ENCODE measurements around the gene TNFAIP8L3.

Gene TNFAIP8L3

GRCh38 chr15:51114437-51115119 lies 19.9 kb upstream of the TNFAIP8L3 start:
- DNase-seq: no peak

DNA sequence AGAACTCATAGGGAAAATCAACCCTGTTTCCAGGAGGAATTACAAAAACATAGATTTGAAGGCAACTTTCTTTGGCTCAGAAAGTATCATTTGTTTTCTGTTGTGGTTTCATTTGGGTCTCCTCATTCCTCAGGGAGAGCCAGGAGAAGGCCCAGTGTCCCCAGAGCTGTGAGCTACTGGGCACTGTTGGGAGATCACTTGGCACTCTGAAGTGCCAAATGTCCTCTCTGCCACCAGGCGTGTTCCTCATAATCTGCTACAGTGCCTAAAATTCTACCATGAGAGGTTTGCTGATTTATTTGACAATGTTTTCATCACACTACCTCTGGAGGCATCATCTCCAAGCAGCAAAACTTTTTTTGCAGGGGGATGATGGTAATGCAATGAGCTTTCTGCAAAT lies 17.4 kb upstream of the TNFAIP8L3 start:
- DNase-seq: no peak

GRCh38 chr15:51111061-51111460 lies 16.4 kb upstream of the TNFAIP8L3 start:
- DNase-seq: no peak

- no peak for DNase-seq
Observed at GRCh38 chr15:51110171-51110570, 15.5 kb upstream of the TNFAIP8L3 start.

DNA sequence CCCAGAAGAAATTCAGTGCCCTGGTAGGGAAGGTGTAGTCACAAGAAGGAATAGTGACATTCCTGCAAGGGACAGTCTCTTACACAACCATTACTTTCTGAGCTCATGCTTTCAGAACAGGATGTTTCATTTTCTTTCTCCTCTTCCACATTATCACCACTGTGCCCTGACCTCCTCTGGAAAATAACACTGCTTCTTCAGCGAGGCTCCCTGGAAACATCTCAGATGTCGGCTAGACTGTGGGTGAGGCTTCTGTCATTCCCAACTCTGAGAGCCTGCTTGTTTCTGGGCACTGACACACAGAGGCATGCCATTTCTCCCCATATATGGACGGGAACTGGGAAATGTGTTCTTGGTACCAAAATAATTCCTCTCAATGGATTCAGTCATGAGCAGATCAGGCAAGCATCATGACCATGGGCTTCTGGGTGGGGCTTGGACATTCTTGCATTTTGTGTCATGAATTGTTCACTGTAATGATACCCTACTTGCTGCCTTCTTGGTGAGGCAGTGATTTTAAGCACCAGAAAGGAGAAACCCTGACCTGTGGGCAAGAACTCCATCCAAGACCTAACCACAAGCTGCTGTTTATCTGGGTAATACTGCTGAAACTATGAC lies 14.3 kb upstream of the TNFAIP8L3 start:
- no peak for DNase-seq

- no peak for DNase-seq
Observed at GRCh38 chr15:51107612-51108011, 12.9 kb upstream of the TNFAIP8L3 start.

DNA sequence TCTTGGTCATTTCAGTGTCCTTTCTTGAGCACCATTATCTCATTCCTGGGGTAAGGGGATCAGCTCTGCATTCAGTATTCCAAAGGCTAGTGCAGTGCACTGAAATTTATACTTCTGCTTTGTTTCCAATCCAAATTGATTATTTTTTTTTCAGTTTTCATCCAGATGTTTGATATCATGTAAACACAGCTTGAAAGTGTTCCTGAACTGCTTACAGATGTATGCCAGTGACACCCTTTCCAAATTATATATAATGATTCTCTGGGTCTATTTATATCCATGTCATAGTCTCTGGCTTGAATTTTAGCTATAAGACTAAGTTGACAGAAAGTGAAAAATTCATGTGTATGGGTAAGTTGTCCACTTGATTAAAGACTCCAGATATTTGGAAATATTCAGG lies 11.8 kb upstream of the TNFAIP8L3 start:
- DNase-seq: no peak

DNA sequence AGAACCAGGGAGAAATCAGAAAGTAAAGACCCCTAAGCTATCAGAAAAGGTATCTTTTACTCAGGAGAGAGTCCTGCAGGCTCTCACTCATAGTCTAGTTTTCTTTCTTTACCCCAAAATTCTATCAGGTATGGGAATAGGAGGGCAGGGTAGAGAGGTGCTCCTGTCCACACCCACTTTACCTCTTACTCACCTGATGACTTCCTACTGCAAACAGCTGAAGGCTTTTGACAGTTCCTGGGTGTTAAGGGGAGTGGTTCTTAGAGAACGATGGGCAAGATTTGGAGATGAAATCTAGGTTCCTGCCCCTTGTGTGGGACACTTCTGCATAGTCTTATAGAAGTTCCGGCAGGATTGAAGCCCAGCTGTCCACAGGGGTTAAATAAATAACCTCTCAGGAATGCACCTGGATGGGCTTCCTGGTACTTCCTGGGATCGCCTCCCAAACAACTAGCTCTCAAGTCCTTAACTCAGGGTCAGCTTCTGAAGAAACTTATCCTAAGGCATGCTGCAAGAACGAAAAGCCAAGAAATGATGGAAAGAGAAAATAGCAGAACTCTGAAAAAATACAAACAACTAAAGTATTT lies 10.8 kb upstream of the TNFAIP8L3 start:
- DNase-seq: no peak

GRCh38 chr15:51104512-51104911 lies 9.8 kb upstream of the TNFAIP8L3 start:
- no peak for DNase-seq

DNA sequence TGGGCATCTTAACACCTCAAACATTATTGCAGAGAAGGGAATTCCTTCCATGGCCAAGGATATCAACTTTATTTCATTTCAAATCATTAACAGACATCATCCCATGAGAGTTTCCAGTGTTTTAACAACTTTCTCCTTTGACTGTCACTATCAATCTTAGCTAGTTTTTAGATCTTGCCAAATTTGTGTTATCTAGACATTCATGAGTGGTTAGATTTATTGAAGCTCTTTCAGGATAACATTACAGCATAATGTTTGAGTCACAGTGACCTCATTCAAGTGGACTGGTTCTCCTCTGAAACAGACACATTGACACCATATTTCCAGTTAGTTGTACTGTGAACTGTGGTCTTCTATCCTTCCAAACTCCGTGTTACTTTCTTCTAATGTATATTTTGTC lies 8.6 kb upstream of the TNFAIP8L3 start:
- no peak for DNase-seq

GRCh38 chr15:51100785-51101489 lies 6.2 kb upstream of the TNFAIP8L3 start:
- DNase-seq: no peak

DNA sequence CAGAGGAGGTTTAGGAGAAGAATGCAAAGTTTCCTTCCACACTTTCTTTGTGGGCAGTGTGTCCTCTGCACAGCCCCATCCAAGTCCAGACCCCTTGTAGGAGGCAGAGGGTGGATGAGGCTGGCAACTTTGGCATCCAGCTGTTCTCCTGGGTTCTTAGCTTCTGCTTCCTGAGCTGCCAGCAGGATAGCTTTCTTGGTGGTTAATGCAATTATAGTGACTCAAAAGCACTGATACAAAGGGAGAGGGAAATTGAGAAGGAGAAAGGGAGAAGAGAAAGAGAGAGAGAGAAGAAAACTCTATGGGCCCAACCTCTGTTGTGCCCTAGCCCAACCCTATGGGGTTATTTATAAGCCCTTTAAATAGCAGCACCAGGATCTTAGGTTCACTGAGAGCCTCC lies 4.5 kb upstream of the TNFAIP8L3 start:
- DNase-seq: no peak

DNA sequence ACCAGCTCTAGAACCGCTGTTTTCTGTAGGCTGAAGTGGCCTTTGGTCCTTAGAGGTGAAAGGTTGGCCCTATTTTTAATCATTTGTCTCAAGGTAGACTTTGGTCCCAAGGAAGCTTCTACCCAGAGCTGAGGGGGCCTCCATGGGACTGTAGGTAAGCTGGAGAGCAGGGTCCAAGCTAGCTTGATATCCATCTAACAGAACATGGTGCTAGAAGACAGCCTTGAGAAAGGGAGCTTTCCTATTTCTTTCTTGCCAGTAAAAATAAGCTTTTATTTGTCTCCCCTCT lies 3.6 kb upstream of the TNFAIP8L3 start:
- no peak for DNase-seq

GRCh38 chr15:51097553-51098330 lies 3.0 kb upstream of the TNFAIP8L3 start:
- DNase-seq: no peak

GRCh38 chr15:51096976-51097375 lies 2.3 kb upstream of the TNFAIP8L3 start:
- no peak for DNase-seq

DNA sequence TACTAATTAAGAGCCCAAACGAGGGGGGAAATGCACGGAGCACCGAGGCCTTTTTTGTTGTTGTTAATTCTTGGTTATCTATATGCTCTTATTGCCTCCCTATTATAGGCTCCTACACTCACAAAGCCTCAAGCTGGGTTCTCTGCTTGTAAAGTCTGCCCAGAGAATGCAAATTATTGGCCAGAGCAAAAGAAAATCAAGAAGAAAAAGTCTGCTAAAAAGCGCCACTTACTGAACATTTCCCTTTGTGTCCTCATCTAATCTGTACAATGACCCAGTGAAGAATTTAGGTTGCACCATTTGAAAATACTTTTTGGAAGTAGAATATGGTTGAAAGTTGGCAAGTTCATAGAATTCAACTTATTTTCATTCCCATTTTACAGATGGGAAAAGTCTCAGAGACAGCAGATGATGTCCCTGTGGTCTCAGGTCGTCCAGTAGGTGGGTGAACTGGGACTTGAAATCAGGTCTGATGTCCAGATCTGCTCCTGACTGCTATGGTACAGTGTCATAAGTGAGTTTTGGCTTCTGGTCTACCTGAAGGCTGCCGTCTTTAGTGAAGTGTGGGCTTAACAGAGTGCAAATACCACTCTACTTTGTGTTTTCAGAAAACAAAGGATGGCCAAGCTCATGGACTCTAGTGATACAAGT lies 1.1 kb upstream of the TNFAIP8L3 start:
- no peak for DNase-seq

GRCh38 chr15:51093839-51094605 lies 684 bp downstream of the TNFAIP8L3 start:
- DNase-seq: no peak

GRCh38 chr15:51093488-51093838 lies 1.2 kb downstream of the TNFAIP8L3 start:
- no peak for DNase-seq

GRCh38 chr15:51092480-51093040 lies 2.1 kb downstream of the TNFAIP8L3 start:
- DNase-seq: no peak

- DNase-seq: no peak
Observed at GRCh38 chr15:51090753-51091152, 4.0 kb downstream of the TNFAIP8L3 start.

- DNase-seq: no peak
Observed at GRCh38 chr15:51089699-51090453, 4.8 kb downstream of the TNFAIP8L3 start.

Data from activated CD8-positive, alpha-beta memory T cell treated with anti-CD3 and anti-CD28 coated beads, Interleukin-2, amount 50 U/mL, for 4 hours (primary cell).